GM23248 (cell line): Measurements from ENCODE around the gene PTPRN2.

Source experiments
- EZH2 ChIP-seq: fragments of 200-600 bp; sonication (generic); IDR thresholded peaks from 2 replicates; pipeline ENCODE4 v1.6.1; 2018; ENCODE audit warnings: antibody characterized with exemption, mild to moderate bottlenecking; ENCODE audit not compliant: insufficient read depth, poor library complexity, severe bottlenecking
- EZH2phosphoT487 ChIP-seq: fragments of 200-600 bp; sonication (generic); IDR thresholded peaks from 2 replicates; pipeline ENCODE4 v1.6.1; 2018; ENCODE audit warnings: antibody characterized with exemption, moderate library complexity, mild to moderate bottlenecking, low read depth; ENCODE audit not compliant: insufficient read depth

- TF ChIP-seq EZH2phosphoT487: no peak
- no peak for TF ChIP-seq EZH2
These were observed 359.5 kb downstream of the PTPRN2 start for GRCh38 chr7:158228131-158228530.
